Brain microvascular endothelial cell (primary cell): ENCODE data around the gene ZFPL1.

ENCODE experiments used
- DNase-seq: peaks from one replicate; pipeline ENCODE4 v3.0.0-alpha.2; 2020
- H3K27ac ChIP-seq: fragments of 250-450 bp; sonication (Bioruptor Pico); 2 replicates; pipeline ENCODE4 v1.5.1; 2020; ENCODE audit warnings: mild to moderate bottlenecking, moderate library complexity
- H3K27me3 ChIP-seq: fragments of 250-450 bp; sonication (Bioruptor Pico); replicated peaks from 2 replicates; pipeline ENCODE4 v1.5.1; 2020; ENCODE audit warnings: mild to moderate bottlenecking
- H3K36me3 ChIP-seq: fragments of 250-450 bp; sonication (Bioruptor Pico); replicated peaks from 2 replicates; pipeline ENCODE4 v1.5.1; 2020; ENCODE audit warnings: mild to moderate bottlenecking
- H3K4me3 ChIP-seq: 2 replicates; pipeline ENCODE4 v1.5.1; 2011; ENCODE audit warnings: low read depth, mild to moderate bottlenecking, control low read depth, low read length, moderate library complexity
- CTCF ChIP-seq: IDR thresholded peaks from 2 replicates; pipeline ENCODE4 v1.5.1; 2011; ENCODE audit warnings: low read depth, mild to moderate bottlenecking, moderate library complexity, low read length, control low read depth, inconsistent platforms; ENCODE audit errors: missing control alignments
- in situ Hi-C: cut with HindIII; loops from 2 replicates; pipeline ENCODE4 v1.10.0; 2017; ENCODE audit warnings: low sequenced_read_pairs, low pct_ligation_motif_present

The ZFPL1 gene

DNA sequence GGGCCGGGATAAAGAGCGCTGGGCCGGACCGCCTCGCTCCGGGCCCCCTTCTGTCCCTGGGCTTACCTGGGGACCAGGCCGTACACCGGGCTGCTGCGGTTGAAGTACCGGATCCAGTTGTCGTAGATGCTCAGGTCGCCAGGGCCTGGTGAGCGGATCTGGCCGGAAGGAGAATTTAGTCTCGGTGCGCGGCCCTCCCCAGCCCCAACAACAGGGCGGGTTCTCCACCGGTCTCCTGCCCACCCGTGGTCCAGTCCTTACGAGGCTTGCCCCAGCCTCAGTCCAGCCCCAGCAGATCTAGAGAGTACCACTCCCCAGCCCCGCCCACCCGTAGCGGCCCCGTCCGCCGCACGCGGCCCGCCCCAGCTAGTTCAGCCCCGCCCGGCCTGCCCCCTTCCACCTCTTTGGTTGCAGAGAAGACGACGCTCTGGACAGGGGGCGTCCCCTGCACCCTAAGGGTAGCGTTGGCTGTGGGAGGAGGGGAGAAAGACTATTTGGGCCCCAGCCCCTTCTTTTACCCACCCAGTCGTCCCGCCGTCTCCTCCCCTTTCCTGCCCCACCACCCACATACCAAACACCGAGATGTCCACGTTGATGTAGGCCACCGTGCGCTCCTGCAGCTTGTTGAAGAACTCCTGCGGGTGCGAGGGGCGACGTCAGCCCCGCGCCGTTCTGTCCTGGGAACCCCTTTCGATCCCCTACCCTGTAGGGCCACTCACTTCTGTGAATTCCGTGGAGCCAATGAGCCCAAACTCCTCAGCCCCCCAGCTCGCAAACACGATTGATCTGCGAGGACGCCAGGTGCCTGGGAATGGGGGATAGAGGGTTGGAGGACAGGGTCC is 36.2 kb upstream of the ZFPL1 start:
- no peak for DNase-seq
- in situ Hi-C loops, result no loop called here
- Histone ChIP-seq H3K4me3 (peak overlapping the region; percentile 55), H3K27ac (no peak overlapping the region), H3K36me3 (peaks cover 3% of the 10 kb centered on the region), H3K27me3 (no peaks in the 10 kb centered on the region)
- no peak for TF ChIP-seq CTCF

DNA sequence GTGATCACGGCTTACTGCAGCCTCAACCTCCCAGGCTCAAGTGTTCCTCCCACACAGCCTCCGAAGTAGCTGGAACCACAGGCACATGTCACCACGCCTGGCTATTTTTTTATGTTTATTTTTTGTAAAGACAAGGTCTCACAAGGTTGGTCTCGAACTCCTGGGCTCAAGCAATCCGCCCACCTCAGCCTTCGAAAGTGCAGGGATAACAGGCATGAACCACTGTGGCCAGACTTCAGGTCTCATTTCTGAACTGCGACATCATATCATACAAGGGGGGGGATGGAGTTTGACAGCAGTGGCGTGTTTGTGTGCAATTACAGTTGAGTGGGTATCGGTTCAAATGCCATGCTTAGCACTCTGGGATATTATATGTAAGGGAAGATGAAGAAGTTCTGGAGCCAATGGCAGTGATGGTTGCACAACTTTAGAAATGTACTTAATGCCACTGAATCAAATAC is 32.6 kb upstream of the ZFPL1 start:
- TF ChIP-seq CTCF, result no peak
- in situ Hi-C loops, result no loop called here
- Histone ChIP-seq H3K36me3 (no peaks in the 10 kb centered on the region), H3K4me3 (no peak overlapping the region), H3K27me3 (no peaks in the 10 kb centered on the region), H3K27ac (no peak overlapping the region)
- DNase-seq, result no peak

- no peak for TF ChIP-seq CTCF
- Histone ChIP-seq H3K27me3 (no peaks in the 10 kb centered on the region), H3K36me3 (no peaks in the 10 kb centered on the region), H3K4me3 (no peak overlapping the region), H3K27ac (no peak overlapping the region)
- no peak for DNase-seq
- in situ Hi-C loops, result no loop called here
Measured at GRCh38 chr11:65053827-65054508, 30.1 kb upstream of the ZFPL1 start.

- in situ Hi-C loops, result no loop called here
- TF ChIP-seq CTCF, result no peak
Measured at GRCh38 chr11:65055538-65055937, 28.5 kb upstream of the ZFPL1 start.

GRCh38 chr11:65056999-65057398 is 27.0 kb upstream of the ZFPL1 start:
- in situ Hi-C loops, result no loop called here
- DNase-seq, result no peak
- TF ChIP-seq CTCF, result no peak
- Histone ChIP-seq H3K27me3 (no peaks in the 10 kb centered on the region), H3K36me3 (no peaks in the 10 kb centered on the region), H3K27ac (no peak overlapping the region), H3K4me3 (no peak overlapping the region)

More at GRCh38 chr11:65055538-65055937, 28.5 kb upstream of the ZFPL1 start:
- Histone ChIP-seq H3K27me3 (no peaks in the 10 kb centered on the region), H3K36me3 (no peaks in the 10 kb centered on the region), H3K27ac (no peak overlapping the region), H3K4me3 (no peak overlapping the region)
- DNase-seq, result no peak
